ENCODE results near the gene MAGEA9B. TPM values are rescaled to one million over a fixed set of nuclear protein-coding genes. Genes with fewer than 3 reads are reported as not detected.

Gene MAGEA9B
- total RNA-seq, 2 experiments from 2014 or later, result not detected

Other genes with a start within 250 kb of the MAGEA9B start
- gene IDS, start 82.2 kb downstream of the MAGEA9B start, total RNA-seq (2014; rRNA removed; shearing (Covaris generic)), result 25.6 and 44.0 TPM in 2 replicates
- gene IDS, start 82.2 kb downstream of the MAGEA9B start, total RNA-seq (2022), result 65.8 and 71.7 TPM in 2 replicates
- gene EOLA1, start 46.4 kb downstream of the MAGEA9B start, total RNA-seq (2014; rRNA removed; shearing (Covaris generic)), result 13.0 and 19.2 TPM in 2 replicates
- gene EOLA1, start 46.4 kb downstream of the MAGEA9B start, total RNA-seq (2022), result 21.2 and 22.9 TPM in 2 replicates
- not detected in 2 replicates for gene HSFX3, start 37.5 kb downstream of the MAGEA9B start, total RNA-seq (2014; rRNA removed; shearing (Covaris generic))
- gene HSFX3, start 37.5 kb downstream of the MAGEA9B start, total RNA-seq (2022), result not detected in 2 replicates
- gene HSFX2, start 7.9 kb upstream of the MAGEA9B start, total RNA-seq (2014; rRNA removed; shearing (Covaris generic)), result not detected in 2 replicates
- not detected in 2 replicates for gene HSFX2, start 7.9 kb upstream of the MAGEA9B start, total RNA-seq (2022)
- gene TMEM185A, start 44.3 kb upstream of the MAGEA9B start, total RNA-seq (2014; rRNA removed; shearing (Covaris generic)), result 5.8 and 6.2 TPM in 2 replicates
- 14.5 and 19.3 TPM in 2 replicates for gene TMEM185A, start 44.3 kb upstream of the MAGEA9B start, total RNA-seq (2022)
- not detected in 2 replicates for gene MAGEA11, start 124.6 kb upstream of the MAGEA9B start, total RNA-seq (2014; rRNA removed; shearing (Covaris generic))
- not detected in 2 replicates for gene MAGEA11, start 124.6 kb upstream of the MAGEA9B start, total RNA-seq (2022)
- gene HSFX1, start 186.6 kb upstream of the MAGEA9B start, total RNA-seq (2014; rRNA removed; shearing (Covaris generic)), result 0.73 TPM in 1 of 2 replicates, not detected in the other
- gene HSFX1, start 186.6 kb upstream of the MAGEA9B start, total RNA-seq (2022), result 0.52 and 0.80 TPM in 2 replicates
- gene MAGEA9, start 194.5 kb upstream of the MAGEA9B start, total RNA-seq (2014; rRNA removed; shearing (Covaris generic)), result not detected in 2 replicates
- gene MAGEA9, start 194.5 kb upstream of the MAGEA9B start, total RNA-seq (2022), result not detected in 2 replicates

All from OCI-LY7 (cell line).